Stimulated activated naive CD8-positive, alpha-beta T cell treated with anti-CD3 and anti-CD28 coated beads, Interleukin-15, Interleukin-2, amounts not matched to agents 100 U/mL and 50 U/mL, for 24 hours (primary cell): Measurements from ENCODE around the gene ADGRV1.
"Not testable (repeated sequence)": the region's sequence is repeated elsewhere in the genome, so short reads cannot be mapped to it uniquely, and the experiment has no call there.

ENCODE experiments used
- ATAC-seq: fragments of 150-1000 bp; cut with Tn5 transposase; one replicate; pipeline ENCODE4 v1.10.0; 2021
- DNase-seq: peaks from one replicate; pipeline ENCODE4 v3.0.0; 2021

The ADGRV1 gene

DNA sequence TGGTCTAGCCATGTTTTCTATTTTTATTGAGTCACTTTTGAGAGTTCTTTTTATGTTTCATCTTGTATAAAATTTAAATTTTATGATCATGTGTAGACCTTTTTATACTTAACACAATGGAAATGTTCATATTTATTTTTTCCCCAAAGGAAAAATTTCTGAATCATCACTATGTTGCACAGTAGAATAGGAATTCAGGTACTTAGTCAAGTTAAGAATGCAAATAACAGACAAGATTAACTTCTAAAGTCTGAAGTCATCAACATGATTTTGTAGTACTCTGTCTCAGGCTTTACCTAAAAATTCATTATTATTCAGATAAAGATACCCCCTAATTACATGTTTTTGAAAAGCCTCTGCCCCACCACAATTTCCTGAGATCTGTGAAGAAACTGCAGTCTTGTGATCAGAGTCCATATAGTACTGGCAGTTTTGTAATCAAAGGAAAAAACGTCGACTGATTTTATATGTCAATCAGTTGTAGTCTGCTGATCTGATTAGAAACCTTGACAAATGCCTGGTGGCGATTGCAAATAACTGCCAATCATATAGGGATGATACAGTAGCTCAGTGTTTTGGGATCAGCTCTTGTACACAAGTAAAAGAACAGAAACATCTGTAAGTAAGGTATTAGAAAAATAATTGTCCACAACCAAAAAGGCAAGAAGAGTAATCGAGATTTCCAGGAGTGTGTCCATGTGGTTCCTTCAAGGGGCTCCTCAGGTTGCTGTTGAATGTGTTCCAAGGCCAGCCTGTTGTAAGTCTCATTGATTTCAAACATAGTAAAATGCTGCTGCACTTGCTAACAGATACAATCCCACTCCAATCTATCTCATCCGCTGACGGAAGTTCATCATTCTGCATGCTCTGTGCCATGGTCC lies 472.2 kb downstream of the ADGRV1 start:
- ATAC-seq, result no peak
- no peak for DNase-seq

DNA sequence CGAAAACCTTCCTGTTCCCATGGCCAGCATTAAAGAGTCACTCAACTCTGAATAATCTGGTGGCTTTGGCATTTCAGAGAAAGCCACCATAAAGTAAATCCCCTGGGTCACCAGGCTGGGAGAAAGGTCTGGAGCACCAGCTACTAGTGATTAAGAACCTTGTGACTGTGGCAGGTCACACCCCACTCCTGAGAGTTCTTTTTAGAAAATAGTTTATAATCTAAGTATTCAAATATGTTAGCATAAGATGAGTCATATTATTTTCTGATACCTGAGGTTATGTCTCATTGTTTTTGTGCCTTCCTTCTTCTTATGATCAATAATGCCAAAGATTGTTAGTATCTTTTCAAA lies 472.8 kb downstream of the ADGRV1 start:
- DNase-seq (no peak), ATAC-seq (no peak)

DNA sequence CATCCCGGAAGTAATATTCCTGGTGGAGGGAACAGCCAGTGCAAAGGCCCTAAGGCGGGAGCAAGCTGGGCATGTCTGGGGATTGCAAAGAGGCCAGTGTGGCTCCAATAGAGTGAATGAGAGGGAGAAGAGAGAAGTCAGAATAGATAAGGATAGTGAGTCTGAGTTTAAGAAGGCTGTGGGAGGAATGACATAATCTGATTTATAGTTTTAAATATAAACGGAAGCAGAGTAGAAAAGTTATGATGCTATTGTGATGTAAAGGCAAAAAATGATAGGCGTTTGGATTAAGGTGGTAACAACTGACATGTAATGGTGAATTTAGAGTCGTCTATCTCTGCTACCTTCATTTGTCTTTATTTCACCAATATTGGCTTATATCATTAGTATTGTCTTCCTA lies 473.5 kb downstream of the ADGRV1 start:
- DNase-seq (no peak), ATAC-seq (no peak)

DNA sequence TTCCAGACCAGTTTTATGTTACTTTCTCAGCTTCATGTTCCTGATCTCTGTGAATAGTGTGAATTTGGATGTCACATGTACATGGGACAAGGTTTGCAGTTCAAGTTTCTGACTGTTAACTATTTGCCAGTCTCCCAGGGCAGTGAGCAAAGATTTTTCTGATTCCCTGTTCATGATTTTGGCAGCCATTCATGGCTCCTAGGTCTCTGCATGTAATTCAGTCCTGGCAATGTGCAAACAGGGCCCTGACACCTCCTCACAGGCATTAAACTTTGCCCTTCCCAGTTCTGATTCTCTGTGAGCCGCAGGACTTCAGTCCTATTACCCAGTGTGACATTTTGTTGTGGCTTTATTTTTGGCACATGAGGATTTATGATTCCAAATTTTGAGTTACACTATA lies 474.8 kb downstream of the ADGRV1 start:
- DNase-seq (no peak), ATAC-seq (no peak)

DNA sequence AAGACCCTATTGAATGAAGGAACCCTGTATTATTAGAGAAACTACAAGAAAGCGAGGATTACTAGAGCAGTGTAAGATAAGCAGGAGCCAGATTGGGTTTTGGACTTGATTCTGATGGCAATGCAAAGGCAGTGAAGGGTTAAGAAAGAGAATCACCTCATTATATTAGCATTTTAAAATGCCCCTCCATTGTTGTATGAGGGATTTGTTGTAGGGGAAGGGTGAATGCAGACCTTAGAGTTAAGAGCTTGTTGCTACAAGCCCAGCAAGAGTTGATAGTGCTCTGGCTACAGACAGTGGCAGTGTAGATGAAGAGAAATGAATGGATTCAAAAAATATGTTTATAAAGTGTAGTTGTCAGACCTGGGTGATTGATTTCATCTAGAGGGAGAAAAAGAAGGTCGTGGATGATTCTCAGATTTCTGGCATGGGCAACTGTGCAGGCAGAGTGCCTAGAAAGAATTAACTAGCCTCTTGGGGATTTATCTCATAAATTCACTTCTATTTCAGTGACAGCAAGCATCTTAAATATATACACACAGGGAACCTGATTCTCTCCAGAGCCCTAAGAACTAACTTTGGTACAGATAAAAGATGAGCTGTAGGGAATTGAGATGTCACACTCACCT lies 479.7 kb downstream of the ADGRV1 start:
- no peak for ATAC-seq
- DNase-seq, result no peak

DNA sequence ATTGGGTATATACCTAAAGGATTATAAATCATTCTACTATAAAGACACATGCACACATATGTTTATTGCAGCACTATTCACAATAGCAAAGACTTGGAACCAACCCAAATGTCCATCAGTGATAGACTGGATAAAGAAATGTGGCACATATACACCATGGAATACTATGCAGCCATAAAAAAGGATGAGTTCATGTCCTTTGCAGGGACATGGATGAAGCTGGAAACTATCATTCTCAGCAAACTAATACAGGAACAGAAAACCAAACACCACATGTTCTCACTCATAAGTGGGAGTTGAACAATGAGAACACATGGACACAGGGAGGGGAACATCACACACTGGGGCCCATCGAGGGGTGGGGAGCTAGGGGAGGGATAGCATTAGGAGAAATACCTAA lies 482.5 kb downstream of the ADGRV1 start:
- not testable (repeated sequence) for DNase-seq, ATAC-seq

DNA sequence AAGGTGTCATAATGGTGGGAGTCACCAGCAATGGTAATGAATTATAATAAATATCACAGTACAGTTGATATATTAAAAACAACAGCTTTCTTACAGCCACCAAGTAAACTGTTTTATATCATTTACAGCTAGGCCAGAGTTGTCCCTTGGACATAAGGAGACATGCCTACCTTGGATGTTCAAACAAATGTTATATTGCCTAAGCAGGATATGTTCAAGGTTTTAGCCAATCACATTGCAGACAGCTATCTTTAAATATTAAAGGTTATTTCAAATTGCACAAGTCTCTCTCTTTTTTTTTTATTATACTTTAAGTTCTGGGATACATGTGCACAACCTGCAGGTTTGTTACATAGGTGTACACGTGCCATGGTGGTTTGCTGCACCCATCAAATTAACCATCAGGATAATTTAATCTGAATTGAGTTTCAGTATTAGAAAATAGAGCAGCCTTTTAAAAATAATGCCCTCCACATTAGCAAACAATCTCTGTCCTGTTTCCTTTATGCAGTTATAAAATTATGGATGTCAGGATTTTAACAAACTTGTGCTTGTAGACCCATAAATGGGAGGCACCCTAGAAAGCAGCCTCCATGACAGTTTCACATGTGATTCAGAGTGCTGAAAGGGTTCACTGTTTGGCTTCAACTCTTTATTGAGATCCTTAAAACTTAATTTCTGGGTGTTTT lies 483.8 kb downstream of the ADGRV1 start:
- no peak for ATAC-seq
- no peak for DNase-seq

DNA sequence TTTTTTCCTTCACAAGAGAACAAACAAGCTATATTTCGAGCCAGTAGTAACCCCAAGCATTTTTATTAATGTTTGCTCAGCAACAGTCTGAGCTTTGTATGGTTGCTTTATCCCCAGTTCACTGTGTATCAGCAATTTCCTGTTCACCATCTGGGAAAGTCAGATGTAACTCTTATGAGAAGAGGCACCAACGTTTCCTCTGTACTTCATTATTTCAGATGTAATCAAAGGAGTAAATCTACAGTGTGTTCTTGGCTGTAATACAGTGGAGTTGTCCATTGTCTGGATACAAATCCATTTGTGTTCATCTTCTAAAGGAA lies 484.3 kb downstream of the ADGRV1 start:
- ATAC-seq (no peak), DNase-seq (no peak)

DNA sequence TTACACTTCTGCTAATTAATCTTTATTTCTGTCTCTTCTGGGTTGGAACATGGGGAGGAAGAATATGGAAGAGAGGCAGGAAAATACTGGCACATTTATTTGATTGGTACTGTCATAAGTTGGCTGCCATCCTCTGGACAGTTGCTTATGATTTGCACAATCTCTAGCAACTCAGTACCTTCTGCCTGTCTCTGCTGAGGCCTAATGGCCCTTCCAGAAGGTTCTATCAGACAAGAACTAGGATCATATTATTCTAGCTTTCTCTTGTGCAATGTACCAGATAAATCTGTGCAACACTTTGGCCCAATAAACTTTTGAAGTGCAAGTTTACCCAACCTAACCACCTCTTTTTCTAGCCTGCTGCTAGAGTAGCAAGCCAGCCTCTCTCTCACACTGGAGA lies 489.5 kb downstream of the ADGRV1 start:
- DNase-seq (no peak), ATAC-seq (no peak)

DNA sequence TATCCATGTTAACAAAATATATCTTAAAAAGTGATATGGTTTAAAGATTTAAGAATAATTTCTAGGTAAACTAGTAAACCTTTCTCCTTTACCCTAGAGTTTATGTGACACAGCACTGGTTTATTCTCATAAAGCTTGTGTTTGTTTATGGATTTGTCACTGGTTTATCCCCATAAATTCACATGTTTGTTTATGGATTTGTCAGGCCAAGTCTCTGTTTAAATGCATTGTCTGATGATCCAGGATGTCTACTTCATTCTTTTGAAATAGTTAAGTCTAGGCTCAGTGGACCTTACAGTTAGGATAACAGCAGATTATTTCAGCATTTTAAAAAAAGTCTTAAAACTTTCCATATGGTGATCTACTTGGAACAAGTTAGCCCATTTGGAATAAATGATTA lies 490.5 kb downstream of the ADGRV1 start:
- no peak for ATAC-seq
- no peak for DNase-seq

DNA sequence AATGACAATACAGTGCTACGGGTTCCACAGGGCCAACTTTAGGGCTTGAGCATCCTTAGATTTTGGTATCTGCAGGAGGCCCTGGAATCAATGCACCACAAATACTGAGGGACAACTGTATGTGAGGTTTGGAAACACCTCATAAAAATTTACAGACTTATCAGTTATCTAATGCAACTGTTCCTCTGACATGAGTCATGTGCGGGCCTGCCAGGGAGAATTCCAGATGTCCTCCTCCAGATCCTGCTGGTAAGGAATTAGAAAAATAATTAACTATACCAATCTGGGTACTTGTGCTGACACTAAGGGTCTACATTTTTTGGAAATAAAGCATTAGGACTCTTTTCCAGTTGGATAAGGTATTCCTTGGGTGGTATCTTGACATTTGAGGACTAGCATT lies 491.2 kb downstream of the ADGRV1 start:
- no peak for ATAC-seq
- no peak for DNase-seq

DNA sequence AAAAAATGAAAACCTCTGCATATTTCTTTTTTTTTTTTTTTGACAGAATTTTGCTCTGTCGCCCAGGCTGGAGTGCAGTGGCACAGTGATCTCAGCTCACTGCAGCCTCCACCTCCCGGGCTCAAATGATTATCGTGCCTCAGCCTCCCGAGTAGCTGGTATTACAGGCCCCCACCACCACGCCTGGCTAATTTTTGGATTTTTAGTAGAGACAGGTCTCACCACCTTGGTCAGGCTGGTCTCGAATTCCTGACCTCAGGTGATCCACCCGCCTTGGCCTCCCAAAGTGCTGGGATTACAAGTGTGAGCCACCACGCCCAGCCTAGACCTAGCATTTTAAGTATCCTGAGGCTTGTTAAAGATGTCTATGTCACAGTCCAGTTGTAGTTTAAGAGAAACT lies 493.8 kb downstream of the ADGRV1 start:
- DNase-seq, ATAC-seq: not testable (repeated sequence)

DNA sequence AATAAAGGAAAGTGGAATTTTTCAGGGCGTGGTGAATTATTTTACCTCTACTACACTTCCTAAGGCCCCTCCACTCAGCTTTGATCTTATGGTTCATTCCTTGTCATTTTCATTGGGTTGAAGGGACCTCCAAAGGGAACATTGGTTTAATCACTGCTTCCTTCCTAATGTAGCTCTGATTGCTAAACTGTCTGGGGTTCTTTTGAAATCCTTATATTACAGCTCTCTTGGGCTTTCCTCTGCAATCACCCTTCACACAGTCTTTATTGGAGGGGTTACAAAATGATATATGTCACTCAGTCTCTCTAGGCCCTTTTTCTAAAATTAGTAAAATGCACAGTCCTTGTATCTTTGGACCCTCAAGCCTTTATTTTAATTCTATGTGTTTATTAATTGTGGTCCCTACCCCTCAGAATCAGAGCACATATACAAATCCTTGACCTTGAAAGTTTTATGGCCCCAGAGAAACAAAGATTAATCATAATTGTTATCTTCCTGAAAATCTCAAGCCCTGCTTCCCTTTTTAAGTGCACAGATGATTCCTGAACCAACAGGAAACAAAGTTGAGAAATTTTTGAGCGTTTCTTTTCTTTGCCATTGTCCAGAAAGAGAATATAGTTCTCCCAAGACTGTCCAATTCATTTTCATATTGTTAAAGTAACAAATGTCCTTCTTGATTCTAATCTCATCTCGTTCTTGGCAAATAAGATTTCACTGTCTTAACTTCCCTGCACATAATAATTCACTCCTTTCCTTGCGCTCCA lies 494.6 kb downstream of the ADGRV1 start:
- DNase-seq (no peak), ATAC-seq (no peak)

DNA sequence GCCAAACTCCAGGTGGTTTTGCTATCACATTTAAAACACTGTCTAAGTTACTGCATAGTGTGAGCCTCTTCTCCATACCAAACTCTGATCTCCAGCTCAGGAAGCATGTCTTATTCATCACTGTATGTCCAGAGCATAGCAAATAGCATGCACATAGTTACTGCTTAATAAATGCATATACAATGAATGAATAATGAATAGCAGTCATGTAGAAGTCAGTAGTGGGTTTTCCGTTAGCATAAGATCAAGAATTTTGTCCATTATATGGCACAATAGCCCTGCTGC lies 495.1 kb downstream of the ADGRV1 start:
- DNase-seq (no peak), ATAC-seq (no peak)

DNA sequence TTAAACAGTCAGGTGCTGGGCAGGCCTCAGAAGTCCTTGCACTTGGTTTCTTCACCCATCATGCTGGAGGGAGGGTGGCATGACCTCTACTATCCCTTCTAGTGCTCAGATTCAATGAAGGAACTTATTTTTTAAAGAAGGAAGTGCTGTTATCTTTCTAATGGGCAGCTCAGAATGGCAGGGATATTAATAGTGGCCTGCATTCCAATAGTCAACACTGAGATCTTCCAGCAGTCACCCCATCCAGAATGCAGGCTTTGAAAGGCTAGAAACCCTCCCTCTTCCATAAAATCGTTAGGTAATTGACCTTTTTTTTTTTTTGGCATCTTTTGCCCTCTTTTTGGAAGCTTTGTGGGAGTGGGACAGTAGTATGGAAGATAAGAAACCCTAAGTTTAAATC lies 499.6 kb downstream of the ADGRV1 start:
- ATAC-seq (no peak), DNase-seq (no peak)

DNA sequence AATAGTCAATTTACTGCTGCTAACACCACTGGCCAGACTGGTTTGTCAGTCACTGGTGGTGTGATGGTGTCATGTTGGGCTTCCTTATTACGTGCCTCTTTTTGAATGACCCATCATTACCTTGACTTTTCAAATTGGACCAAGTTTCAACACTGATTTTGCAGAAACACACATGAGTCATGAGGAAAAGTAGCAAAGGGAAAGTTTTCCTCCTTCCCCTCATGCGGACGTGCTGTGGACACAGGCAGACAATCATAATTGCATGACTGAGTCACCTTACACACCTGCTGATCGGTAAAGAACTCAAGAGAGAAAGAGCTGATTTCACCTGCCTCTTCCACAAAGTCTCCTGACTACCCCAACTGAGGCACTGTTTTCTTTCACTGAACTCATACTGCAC lies 500.0 kb downstream of the ADGRV1 start:
- no peak for DNase-seq
- ATAC-seq, result no peak

DNA sequence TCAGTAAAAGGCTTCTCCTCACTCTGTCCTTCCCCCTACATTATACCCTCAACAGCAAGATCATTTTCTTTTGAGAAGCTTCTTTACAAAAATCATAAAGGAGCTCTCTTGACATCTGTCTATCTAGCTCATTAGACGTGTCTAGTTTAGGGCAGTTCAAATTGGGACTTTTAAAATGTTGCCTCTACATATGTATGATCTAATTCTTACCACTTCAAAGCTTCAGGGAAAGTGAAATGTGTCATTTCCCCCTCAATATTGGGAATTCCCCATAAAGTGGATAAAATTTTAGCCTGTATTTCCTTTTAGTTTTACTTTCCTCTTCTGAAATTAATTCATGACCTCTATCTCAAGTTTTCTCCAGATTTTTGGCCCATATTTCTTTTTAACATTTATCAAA lies 500.8 kb downstream of the ADGRV1 start:
- no peak for DNase-seq
- ATAC-seq, result peak; percentile 89

DNA sequence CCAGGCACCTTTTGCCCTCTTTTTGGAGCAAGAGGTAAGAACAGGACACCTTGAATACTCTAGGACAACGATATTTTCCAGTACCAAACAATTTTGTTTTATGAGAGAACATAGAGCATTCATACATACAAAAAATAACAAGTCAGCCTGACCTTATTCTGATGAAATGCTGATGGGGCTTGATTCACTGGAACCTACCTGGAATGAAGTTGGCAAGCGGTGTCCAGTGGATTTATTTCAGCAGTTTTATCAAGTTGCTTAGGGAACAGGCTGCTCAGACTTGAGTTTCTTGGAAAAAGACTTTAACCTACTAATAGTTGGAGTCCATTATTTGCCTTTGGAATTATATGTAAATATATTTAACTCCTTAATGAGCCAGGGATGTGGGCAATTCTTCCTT lies 502.5 kb downstream of the ADGRV1 start:
- ATAC-seq (no peak), DNase-seq (no peak)

DNA sequence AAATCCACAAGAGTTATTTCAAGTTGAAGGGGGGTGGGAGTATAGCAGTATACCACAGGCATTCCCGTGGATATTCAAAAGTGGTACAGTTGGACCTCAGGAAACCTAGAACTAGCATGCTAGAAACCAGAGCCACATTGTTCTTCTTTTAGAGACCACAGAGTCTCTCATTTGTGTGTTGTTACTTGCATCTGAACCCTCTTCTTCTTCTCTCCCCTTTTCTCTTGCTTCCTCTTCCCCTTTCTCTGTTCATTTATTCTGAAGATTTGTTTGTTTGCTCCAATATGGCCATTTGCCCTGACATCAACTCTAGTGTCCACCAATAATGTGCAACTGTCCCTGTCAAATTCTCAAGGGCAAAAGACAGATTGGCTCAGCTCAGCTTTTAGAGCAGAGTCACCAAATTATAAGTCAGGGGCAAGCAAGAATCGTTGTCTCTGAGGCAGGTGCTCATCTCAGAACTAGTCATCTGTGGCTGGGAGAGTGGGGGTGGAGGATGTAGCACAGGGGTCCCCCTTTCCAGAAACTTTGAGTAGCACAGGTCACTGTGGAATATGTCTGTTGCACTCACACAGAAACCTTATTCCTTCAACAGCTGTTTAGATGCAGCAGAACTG lies 503.5 kb downstream of the ADGRV1 start:
- DNase-seq (peak; percentile 14), ATAC-seq (peak; percentile 66)

DNA sequence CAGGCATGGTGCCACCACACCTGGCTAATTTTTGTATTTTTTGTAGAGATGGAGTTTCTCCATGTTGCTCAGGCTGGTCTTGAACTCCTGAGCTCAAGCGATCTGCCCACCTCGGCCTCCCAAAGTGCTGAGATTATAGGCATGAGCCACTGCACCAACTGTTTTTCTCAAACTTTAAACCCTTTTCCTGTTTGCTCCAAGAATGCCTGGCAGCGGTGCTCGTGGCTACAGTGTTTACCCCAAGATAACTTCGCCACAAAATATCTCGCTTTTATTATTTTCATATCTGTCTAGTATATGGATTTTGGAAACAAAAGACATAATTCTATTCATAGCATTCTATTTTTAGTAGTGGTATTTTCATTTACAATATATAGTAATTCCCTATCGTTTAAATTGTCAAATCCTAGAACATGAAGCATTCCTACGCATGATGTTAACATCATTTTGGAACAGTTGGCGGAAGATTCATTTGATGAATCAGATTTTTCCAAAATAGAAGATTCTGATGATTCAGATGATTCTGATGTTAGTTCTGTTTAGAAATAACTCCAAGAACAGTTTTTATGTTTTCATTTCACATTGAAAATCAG lies 504.6 kb downstream of the ADGRV1 start:
- not testable (repeated sequence) for DNase-seq

DNA sequence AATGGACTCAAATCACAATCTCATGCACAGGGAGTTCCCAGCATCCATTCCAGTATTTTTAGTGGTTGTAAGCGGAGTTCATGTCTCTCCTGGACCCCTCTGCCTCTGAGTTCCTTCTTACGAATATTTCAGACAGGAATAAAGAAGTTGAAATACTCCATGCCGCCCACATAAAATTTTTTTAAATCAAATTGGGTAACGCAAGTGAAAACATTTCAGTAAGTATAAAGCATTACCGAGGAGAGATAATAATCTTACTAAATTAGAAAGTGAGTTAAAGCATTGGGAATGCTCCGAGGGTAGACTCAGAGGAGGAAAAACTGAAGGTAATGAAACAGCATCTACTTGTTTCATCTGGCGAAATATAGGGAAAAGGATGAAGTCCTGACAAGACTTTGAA lies 506.9 kb downstream of the ADGRV1 start:
- ATAC-seq, result no peak
- no peak for DNase-seq

More for the DNA sequence above, 504.6 kb downstream of the ADGRV1 start:
- ATAC-seq, result not testable (repeated sequence)

DNA sequence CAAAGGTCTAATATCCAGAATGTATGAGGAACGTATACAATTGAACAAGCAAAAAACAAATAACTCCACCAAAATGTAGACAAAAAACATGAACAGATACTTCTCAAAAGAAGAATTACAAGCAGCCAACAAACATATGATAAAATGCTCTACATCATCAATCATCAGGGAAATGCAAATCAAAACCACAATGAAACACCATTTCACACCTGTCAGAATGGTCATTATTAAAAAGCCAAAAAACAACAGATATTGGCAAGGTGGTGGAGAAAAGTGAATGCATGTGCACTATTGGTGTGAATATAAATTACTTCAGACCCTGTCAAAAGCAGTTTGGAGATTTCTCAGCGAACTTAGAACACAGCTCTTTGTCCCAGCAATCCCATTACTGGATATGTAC lies 510.8 kb downstream of the ADGRV1 start:
- DNase-seq (no peak), ATAC-seq (no peak)
